GM21381 (cell line): Measurements from ENCODE around the gene TBXA2R.

Experiments used
- ATAC-seq: cut with Tn5 transposase; IDR thresholded peaks from one replicate; pipeline ENCODE4 v1.9.1; 2021; ENCODE audit warnings: mild to moderate bottlenecking, moderate library complexity; ENCODE audit not compliant: unreplicated experiment

The TBXA2R gene

GRCh38 chr19:3556978-3557460 is 49.7 kb downstream of the TBXA2R start:
- no peak for ATAC-seq

- no peak for ATAC-seq
Measured at GRCh38 chr19:3556423-3556977, 50.2 kb downstream of the TBXA2R start.

- ATAC-seq: no peak
Measured at GRCh38 chr19:3555653-3556422, 50.8 kb downstream of the TBXA2R start.

GRCh38 chr19:3554254-3555083 is 52.2 kb downstream of the TBXA2R start:
- ATAC-seq: no peak

DNA sequence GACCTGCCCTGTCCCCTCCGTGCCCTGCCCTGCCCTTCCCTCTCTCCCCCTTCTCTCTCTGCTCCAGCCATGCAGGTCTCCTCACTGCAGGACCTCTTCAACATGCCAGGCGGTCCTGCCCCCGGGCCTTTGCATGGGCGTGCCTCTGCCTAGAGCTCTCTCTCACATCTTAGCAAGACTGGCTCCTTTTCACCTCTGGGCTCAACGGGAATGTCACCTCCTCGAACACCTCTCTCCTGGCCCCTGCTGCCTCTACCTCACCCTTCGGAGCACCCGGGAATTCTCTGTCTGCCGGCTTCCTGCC is 54.9 kb downstream of the TBXA2R start:
- ATAC-seq: no peak

DNA sequence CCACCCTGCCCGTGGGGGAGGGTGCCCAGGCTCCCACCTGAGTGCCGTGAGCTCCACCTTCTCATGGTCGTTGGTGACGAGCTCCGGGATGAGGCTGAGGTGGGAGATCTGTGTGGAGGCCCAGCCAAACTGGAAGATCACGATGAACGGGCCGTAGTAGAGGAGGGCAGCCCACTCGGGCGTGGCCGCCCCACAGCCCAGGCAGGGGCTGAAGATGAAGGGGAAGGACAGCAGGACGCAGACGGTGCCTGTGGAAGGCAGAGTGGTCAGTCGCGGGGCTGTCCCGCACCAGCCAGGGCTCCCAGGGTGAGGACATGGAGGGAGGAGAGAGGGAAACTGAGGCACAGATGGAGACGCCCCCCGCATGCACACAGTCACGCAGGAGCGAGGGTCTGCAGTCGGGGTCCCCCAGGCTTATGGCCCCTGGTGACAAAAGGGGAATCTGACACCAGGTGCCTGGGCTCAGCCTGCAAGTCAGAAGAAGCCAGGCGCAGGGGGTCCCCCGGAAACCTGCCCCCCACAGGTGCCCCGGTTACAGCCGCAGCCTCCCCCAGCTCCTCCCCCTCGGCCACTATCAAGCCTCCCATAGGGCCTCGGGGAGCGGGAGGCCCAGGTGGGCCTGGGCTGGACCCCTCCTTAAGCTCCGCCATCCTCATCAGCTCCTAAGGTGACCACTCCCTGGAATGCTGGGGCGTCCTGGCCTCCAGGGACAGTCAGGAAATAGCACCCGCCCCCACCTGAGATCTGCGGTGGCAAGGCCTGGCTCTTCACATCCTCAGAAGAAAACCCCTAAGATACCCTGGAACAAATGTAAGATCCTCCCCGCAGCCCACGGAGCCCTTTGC is 55.5 kb downstream of the TBXA2R start:
- ATAC-seq: no peak

DNA sequence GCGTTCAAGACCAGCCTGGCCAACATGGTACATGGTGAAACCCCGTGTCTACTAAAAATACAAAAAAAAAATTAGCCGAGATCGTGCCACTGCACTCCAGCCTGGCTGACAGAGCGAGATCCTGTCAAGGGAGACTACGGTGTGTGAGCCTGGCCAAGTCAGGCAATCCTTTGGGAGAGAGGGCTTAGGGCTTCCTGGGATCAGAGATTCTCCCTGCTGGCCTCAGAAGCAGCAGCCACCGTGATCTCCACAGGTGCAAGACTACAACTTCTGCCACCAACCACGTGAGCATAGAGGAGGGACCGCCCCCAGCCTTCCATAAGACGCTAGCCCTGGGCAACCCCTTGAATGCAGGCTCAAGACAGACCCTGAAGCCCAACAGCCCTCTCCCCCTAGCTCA is 56.9 kb downstream of the TBXA2R start:
- ATAC-seq: no peak

DNA sequence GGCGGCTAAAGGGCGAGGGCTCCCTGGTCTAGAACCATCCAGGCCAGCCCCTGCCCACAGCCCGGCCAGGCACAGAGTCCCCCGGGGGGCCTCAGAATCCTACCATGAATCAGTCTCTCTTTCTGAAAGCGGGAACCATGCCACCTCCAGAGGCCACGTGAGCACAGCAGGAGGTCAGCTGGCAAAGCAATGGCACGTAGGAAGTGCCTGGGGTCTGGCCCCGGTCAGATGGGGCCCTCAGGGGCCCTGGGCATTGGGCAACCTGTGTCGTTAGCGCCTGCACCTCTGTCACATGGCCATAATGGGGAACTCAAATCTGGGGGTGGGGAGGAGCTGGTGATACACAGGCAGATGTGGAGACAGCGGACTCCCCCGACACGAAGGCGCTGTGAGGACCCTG is 58.1 kb downstream of the TBXA2R start:
- no peak for ATAC-seq

DNA sequence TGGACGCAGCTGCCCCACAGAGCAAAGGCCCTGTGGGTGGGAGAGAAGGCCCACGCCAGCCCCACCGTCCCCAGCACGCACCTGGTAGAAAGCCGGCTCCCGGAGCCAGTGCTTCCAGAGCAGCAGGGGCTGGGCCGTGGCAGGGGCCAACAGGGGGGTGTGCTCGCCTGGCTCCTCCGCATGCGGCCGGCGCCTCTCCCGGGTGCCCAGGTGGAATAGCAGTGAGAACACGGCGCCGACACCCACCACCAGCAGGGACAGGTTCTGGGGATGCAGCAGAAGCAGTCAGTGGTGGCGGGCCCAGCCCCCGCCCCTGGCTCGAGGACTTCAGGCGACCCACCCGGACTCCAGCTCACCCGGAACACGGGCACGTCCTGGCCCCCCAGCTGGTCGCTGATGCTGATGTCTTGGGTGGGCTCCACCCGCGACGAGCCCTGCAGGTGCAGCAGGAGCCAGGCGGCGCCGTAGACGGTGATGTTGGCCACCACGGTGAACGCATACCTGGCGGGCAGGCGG is 58.9 kb downstream of the TBXA2R start:
- no peak for ATAC-seq

GRCh38 chr19:3547301-3547731 is 59.4 kb downstream of the TBXA2R start:
- ATAC-seq: no peak

GRCh38 chr19:3546119-3546518 is 60.6 kb downstream of the TBXA2R start:
- no peak for ATAC-seq

- ATAC-seq: no peak
Measured at GRCh38 chr19:3545669-3546034, 61.0 kb downstream of the TBXA2R start.

- no peak for ATAC-seq
Measured at GRCh38 chr19:3544742-3545668, 61.7 kb downstream of the TBXA2R start.
